Lower leg skin (tissue), 4 donors: ENCODE data around the gene ZBTB47. TPM values are rescaled to one million over a fixed set of nuclear protein-coding genes. Genes with fewer than 3 reads are reported as not detected.

Experiments used
- DNase-seq, 2 donors: peaks; one replicate each; pipeline ENCODE4 v3.0.0-alpha.2; 2019; ENCODE audit warnings: low spot score in 2 of 2
- H3K4me3 ChIP-seq: fragments of 200-600 bp; sonication (generic); 2 replicates; pipeline ENCODE4 v1.5.1; 2017; ENCODE audit warnings: mild to moderate bottlenecking, low read depth; ENCODE audit not compliant: poor library complexity, severe bottlenecking
- CTCF ChIP-seq, 3 donors: fragments of 450-650 bp; IDR thresholded peaks; one replicate each; pipeline ENCODE4 v1.5.1; 2016; ENCODE audit warnings: antibody characterized with exemption in 3 of 3, mild to moderate bottlenecking in 3 of 3, moderate library complexity in 2 of 3
- POLR2A ChIP-seq, 2 donors: fragments of 450-650 bp; IDR thresholded peaks; one replicate each; pipeline ENCODE4 v1.6.1; 2016 to 2017; ENCODE audit warnings: antibody characterized with exemption in 2 of 2, mild to moderate bottlenecking in 1 of 2, moderate library complexity in 1 of 2
- WGBS, 2 donors: methylation state at CpG; one replicate each; pipeline ENCODE4 v1.1.5; 2018; 5-methylcytosine and 5-hydroxymethylcytosine counted together
- intact Hi-C: fragments of 100-400 bp; cut with DNase I; formaldehyde crosslinking; loops from one replicate; pipeline ENCODE4 v1.15.0; 2023; ENCODE audit warnings: low total_unique reads
- total RNA-seq, 4 donors: library from RNA; depleted of rRNA; stranded (reverse); fragments of >200 nt; gene quantifications; one replicate each; pipeline ENCODE4 v1.1.0, GENCODE V29; 2016

Gene ZBTB47
- total RNA-seq, 4 donors from 2014 or later, result 14.4 to 25.8 (median 21.2) TPM

GRCh38 chr3:42690191-42690590 lies 36.7 kb downstream of the ZBTB47 start:
- no peak overlapping the region for H3K4me3 ChIP-seq
- 84 to 87% methylated on average over 7 of the region's 7 CpGs for WGBS, 2 donors
- intact Hi-C loops, result loop anchor here (5.0 kb wide), 1 partner anchor 1647 kb away; the partner anchor contains the start of gene TCAIM
- TF ChIP-seq CTCF (IDR thresholded peaks at IDR 0.05) (no peak), POLR2A (IDR thresholded peaks at IDR 0.05) (no peak)
- DNase-seq, result peak in 1 of 2 donors; percentile 62

- intact Hi-C loops, result loop anchor here (5.0 kb wide), 1 partner anchor 1646 kb away; the partner anchor contains the start of gene TCAIM
- TF ChIP-seq POLR2A (IDR thresholded peaks at IDR 0.05) (no peak), CTCF (IDR thresholded peaks at IDR 0.05) (no peak)
- DNase-seq, result peak in 1 of 2 donors; percentile 80
- 70 to 78% methylated on average over 10 of the region's 10 CpGs for WGBS, 2 donors
- no peak overlapping the region for H3K4me3 ChIP-seq
Measured at GRCh38 chr3:42690766-42691680, 37.5 kb downstream of the ZBTB47 start.

GRCh38 chr3:42691816-42692666 lies 38.5 kb downstream of the ZBTB47 start:
- TF ChIP-seq POLR2A (IDR thresholded peaks at IDR 0.05), result no peak
- no peak for TF ChIP-seq CTCF (IDR thresholded peaks at IDR 0.05)
- 78 to 81% methylated on average over 9 to 13 of the region's 13 CpGs for WGBS, 2 donors

GRCh38 chr3:42692667-42693529 lies 39.4 kb downstream of the ZBTB47 start:
- peak in 1 of 2 donors; percentile 66 for DNase-seq

More at GRCh38 chr3:42691816-42692666, 38.5 kb downstream of the ZBTB47 start:
- no peak overlapping the region for H3K4me3 ChIP-seq
- intact Hi-C loops, result loop anchor here (5.0 kb wide), 1 partner anchor 1645 kb away; the partner anchor contains the start of gene TCAIM
- DNase-seq, result peak in 1 of 2 donors; percentile 83

More at GRCh38 chr3:42692667-42693529, 39.4 kb downstream of the ZBTB47 start:
- TF ChIP-seq POLR2A (IDR thresholded peaks at IDR 0.05) (no peak), CTCF (IDR thresholded peaks at IDR 0.05) (no peak)
- intact Hi-C loops, result loop anchor here (5.0 kb wide), 1 partner anchor 1644 kb away; the partner anchor contains the start of gene TCAIM
- H3K4me3 ChIP-seq, result no peak overlapping the region
- 91 to 93% methylated on average over 14 to 17 of the region's 17 CpGs for WGBS, 2 donors
